NCI-H460 (cell line): ENCODE measurements around the gene TEX28. TPM values are rescaled to one million over a fixed set of nuclear protein-coding genes. Genes with fewer than 3 reads are reported as not detected.
"Not testable (repeated sequence)": the region's sequence is repeated elsewhere in the genome, so short reads cannot be mapped to it uniquely, and the experiment has no call there.

Experiments used
- DNase-seq: peaks from one replicate; pipeline ENCODE4 v3.0.0-alpha.2; 2016; ENCODE audit warnings: low read depth; ENCODE audit errors: extremely low read depth
- total RNA-seq: library from RNA; depleted of rRNA; stranded (reverse); fragments of >200 nt; shearing (Covaris generic); gene quantifications from 2 replicates; pipeline ENCODE4 v1.2.3, GENCODE V29; 2014; rRNA removed

TEX28 gene
- total RNA-seq, 1 experiment from 2014 or later = not detected

DNA sequence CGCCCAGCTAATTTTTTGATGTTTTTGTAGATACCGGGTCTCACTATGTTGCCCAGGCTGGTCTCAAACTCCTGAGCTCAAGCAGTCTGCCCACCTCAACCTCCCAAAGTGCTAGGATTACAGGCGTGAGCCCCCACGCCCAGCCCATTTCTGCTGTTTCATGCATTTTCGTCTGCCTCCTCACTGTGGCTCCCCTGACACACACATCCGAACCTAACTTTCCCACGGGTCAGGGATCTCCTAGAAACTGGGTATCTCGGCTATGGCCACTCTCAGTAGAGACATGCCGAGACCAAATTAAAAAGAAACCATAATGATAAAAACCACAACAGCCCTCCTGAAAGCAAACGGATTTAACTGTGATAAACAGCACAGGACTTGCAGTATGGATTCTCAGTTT, 46.8 kb downstream of the TEX28 start:
- DNase-seq = not testable (repeated sequence)

DNA sequence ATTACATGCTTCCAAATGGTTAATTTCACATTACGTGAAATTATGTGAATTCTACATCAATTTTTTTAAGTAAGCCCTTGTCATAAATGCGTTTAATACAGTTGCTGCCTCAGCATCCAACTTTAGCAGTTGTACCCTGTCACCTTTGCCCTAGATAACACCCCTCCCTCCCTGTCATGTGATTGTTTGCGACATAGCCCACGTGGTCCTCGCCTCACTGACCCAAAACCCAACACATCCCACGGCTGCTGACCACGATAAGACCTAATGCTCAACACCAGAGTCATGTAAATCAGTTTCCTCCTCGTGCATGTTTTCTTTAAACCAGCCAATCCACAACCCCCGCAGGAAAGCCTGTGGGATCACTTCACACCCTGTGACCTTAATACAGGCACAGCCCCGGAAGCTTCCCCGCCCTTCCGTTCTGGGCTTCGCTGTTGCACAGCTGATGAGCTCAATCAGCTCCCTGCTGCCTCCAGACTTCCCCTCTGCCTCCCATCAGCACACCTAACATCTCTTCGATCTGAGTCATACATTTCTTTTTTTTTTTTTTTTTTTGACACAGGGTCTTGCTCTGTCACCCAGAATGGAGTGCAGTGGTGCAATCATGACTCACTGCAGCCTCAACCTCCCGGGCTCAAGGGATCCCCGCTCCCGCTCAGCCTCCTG, 47.4 kb downstream of the TEX28 start:
- not testable (repeated sequence) for DNase-seq

DNA sequence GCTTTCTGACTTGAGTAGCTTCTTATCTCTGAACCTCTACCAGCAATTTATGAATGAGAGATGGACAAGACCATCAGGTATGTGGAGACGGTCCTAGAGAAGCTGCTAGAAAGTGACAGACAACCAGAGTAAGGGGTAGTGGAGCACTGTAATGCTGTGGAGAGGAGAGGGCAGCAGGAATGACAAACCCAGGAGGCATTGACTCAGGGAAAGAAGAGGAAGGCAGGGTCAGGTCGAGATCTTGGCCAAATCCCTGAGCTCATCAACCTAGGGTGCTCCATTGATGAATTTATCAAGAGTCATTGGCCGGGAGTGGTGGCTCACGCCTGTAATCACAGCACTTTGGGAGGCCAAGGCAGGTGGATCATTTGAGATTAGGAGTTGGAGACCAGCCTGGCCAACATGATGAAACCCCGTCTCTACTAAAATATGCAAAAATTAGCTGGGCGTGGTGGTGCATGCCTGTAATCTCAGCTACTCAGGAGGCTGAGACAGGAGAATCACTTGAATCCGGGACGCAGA, 54.9 kb downstream of the TEX28 start:
- DNase-seq = not testable (repeated sequence)

DNA sequence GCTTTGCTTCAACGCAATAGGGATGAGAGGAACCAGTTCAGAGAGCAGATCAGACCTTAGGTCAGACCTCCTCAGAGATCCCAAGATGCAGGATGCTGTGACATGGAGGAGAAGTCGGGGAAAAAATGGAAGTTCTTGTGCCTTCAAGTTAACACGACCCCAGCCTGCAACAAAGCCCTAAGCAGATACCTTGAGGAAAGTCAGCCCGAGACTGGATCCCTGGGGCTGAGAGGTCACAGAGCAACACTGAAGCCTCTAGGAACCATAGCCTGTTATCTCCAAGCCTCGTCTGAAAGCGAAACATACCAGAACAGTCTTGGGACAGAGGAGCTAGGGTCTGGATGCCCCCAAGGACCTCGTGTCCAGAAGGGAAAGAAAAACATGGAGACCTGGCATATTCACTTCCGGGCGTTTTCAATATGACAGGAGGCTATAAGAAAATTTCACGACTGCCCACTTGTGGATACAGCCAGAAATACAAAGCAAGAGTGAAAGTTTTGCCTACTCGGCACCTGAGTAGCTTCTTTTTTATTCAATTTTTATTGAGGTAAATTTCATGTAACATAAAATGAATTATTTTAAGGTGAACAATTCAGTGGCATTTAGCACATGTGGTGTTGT, 55.9 kb downstream of the TEX28 start:
- not testable (repeated sequence) for DNase-seq

DNA sequence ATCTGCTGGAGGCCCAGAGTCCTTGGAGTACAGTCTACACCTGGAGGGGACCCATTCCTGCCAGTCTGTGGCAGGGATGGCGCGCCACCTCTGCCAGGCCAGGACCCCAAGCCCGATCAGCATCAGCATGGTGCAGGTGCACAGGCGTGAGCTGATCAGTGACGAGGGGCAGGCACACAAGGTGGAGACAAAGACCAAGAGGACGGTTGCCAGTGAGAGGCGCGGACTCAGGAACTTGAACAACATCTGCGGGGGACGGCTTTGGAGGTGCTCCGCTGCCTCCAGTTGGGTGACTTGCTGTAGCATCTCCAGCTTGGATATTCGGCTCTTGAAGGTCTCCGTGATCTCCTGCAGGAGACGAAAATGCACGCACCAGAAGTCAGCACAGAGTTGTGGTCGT, 61.3 kb downstream of the TEX28 start:
- not testable (repeated sequence) for DNase-seq

DNA sequence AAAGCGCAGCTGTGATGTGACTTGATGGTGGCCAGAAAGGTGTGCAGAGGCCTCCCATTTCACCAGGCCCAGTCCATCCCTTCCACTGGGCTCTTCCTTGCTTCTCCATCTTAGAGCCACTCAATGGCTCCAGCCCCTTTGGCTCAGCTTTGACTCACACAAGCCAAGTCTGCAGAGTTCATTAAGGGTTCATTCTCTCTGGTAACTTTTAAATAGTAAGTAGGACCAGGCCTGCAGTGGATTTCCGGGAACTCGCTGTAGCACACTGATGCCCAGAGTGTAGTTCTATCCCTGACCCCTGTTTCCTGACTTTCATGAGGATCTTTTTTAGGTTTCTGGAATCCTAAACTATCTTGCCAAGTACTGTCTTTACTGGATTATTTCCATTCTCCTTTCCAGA, 63.5 kb downstream of the TEX28 start:
- not testable (repeated sequence) for DNase-seq

DNA sequence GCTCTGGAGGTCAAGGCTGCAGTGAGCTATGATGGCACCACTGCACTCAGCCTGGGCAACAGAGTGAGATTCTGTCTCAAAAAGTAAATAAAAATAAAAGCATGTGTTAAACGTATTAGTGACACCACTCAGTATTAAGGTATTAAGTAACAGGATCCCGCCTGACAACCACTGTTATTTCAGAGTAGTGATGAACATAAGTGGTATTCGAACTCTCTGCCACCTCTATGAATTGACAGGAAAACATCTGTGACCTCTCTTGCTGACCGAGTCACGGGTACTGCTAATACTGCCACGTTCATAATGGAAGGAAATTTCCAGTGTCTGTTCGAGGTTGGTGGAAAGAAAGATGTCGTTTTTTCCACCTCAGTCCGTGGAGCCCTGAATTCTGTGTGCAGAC, 68.2 kb downstream of the TEX28 start:
- not testable (repeated sequence) for DNase-seq

DNA sequence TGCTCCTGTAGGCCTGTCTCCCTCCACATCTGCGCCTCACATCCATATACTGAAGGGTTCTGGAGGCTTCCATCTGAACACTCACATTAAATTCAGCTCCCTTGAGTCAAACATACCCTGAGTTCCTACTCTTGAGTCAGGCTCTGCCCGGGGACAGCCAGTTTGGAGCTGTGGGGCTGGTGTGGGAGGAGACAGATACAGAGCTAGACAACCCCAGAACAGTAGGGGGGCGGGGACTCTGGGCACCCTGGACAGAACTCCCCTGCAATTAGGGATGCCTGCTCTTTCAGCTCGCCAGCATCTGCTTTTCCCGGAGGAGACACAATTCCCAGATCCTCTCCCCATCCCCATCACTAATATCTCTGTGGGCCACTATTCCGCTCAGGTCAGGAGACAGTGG, 69.6 kb downstream of the TEX28 start:
- DNase-seq = not testable (repeated sequence)

Other genes with a start within 250 kb of the TEX28 start
- gene MECP2, start 197.4 kb downstream of the TEX28 start, total RNA-seq = 33.0 and 38.2 TPM in 2 replicates
- not detected in 2 replicates for gene OPN1LW, start 150.9 kb downstream of the TEX28 start, total RNA-seq
- gene OPN1MW, start 112.5 kb downstream of the TEX28 start, total RNA-seq = not detected in 2 replicates
- gene OPN1MW2, start 75.4 kb downstream of the TEX28 start, total RNA-seq = not detected in 2 replicates
- not detected in 2 replicates for gene OPN1MW3, start 37.5 kb downstream of the TEX28 start, total RNA-seq
- gene TKTL1, start 671 bp upstream of the TEX28 start, total RNA-seq = not detected in 2 replicates
- 901 and 1,031 TPM in 2 replicates for gene FLNA, start 79.5 kb upstream of the TEX28 start, total RNA-seq
- gene EMD, start 84.2 kb upstream of the TEX28 start, total RNA-seq = 85.8 and 98.2 TPM in 2 replicates
- 5,948 and 7,043 TPM in 2 replicates for gene RPL10, start 103.3 kb upstream of the TEX28 start, total RNA-seq
- gene DNASE1L1, start 114.1 kb upstream of the TEX28 start, total RNA-seq = 45.8 and 48.9 TPM in 2 replicates
- 43.7 and 53.6 TPM in 2 replicates for gene TAFAZZIN, start 116.4 kb upstream of the TEX28 start, total RNA-seq
- 99.0 and 105 TPM in 2 replicates for gene ATP6AP1, start 133.6 kb upstream of the TEX28 start, total RNA-seq
- 99.9 and 117 TPM in 2 replicates for gene GDI1, start 142.0 kb upstream of the TEX28 start, total RNA-seq
- gene FAM50A, start 149.0 kb upstream of the TEX28 start, total RNA-seq = 62.2 and 67.5 TPM in 2 replicates
- 6.5 and 7.1 TPM in 2 replicates for gene PLXNA3, start 163.2 kb upstream of the TEX28 start, total RNA-seq
- gene LAGE3, start 184.2 kb upstream of the TEX28 start, total RNA-seq = 35.4 and 45.5 TPM in 2 replicates
- gene UBL4A, start 191.5 kb upstream of the TEX28 start, total RNA-seq = 93.2 and 97.7 TPM in 2 replicates
- gene SLC10A3, start 195.5 kb upstream of the TEX28 start, total RNA-seq = 27.9 and 34.8 TPM in 2 replicates
- gene FAM3A, start 221.1 kb upstream of the TEX28 start, total RNA-seq = 42.1 and 44.3 TPM in 2 replicates